Stimulated activated CD4-positive, alpha-beta T cell treated with anti-CD3 and anti-CD28 coated beads, TNF-alpha, amount 100 ng/mL, for 4 hours (primary cell): ENCODE data around the gene SRSF7.
A peak's percentile ranks its signal among the peaks of the same experiment; 100 is the strongest.
"Not testable (repeated sequence)": the region's sequence is repeated elsewhere in the genome, so short reads cannot be mapped to it uniquely, and the experiment has no call there.

Experiments
- DNase-seq, 3 experiments: peaks; one replicate each; pipeline ENCODE4 v3.0.0-alpha.2; 2020; ENCODE audit warnings: low read depth in 3 of 3

Gene SRSF7

GRCh38 chr2:38750891-38751595, at the start of gene SRSF7:
Gene SRSF7, minus strand, starts transcription at chr2:38751361. Its CDS starts 105 bp downstream, at chr2:38751256.
- peak; percentile 95 to 98 (median 97) for DNase-seq

GRCh38 chr2:38797953-38798352, 46.8 kb upstream of the SRSF7 start:
- DNase-seq = no peak

- no peak for DNase-seq
Observed at GRCh38 chr2:38797250-38797676, 46.1 kb upstream of the SRSF7 start.

- DNase-seq = not testable (repeated sequence)
Observed at GRCh38 chr2:38795016-38795415, 43.9 kb upstream of the SRSF7 start.

- DNase-seq = no peak
Observed at GRCh38 chr2:38794235-38794946, 43.2 kb upstream of the SRSF7 start.

GRCh38 chr2:38793511-38793910, 42.4 kb upstream of the SRSF7 start:
- no peak for DNase-seq

- no peak for DNase-seq
Observed at GRCh38 chr2:38792751-38793150, 41.6 kb upstream of the SRSF7 start.

- DNase-seq = not testable (repeated sequence)
Observed at GRCh38 chr2:38792321-38792720, 41.2 kb upstream of the SRSF7 start.

- no peak for DNase-seq
Observed at GRCh38 chr2:38791744-38792143, 40.6 kb upstream of the SRSF7 start.

GRCh38 chr2:38789691-38790090, 38.5 kb upstream of the SRSF7 start:
- DNase-seq = no peak

GRCh38 chr2:38788306-38788705, 37.1 kb upstream of the SRSF7 start:
- no peak for DNase-seq

GRCh38 chr2:38783586-38783985, 32.4 kb upstream of the SRSF7 start:
- no peak for DNase-seq

GRCh38 chr2:38778687-38779082, 27.5 kb upstream of the SRSF7 start:
- DNase-seq = no peak

GRCh38 chr2:38776531-38776930, 25.4 kb upstream of the SRSF7 start:
- DNase-seq = no peak

- DNase-seq = no peak
Observed at GRCh38 chr2:38775921-38776225, 24.7 kb upstream of the SRSF7 start.

- no peak for DNase-seq
Observed at GRCh38 chr2:38775097-38775920, 24.1 kb upstream of the SRSF7 start.

GRCh38 chr2:38771632-38772031, 20.5 kb upstream of the SRSF7 start:
- no peak for DNase-seq

- no peak for DNase-seq
Observed at GRCh38 chr2:38765551-38765950, 14.4 kb upstream of the SRSF7 start.

- no peak for DNase-seq
Observed at GRCh38 chr2:38765149-38765548, 14.0 kb upstream of the SRSF7 start.

- DNase-seq = no peak
Observed at GRCh38 chr2:38763728-38764127, 12.6 kb upstream of the SRSF7 start.

GRCh38 chr2:38763228-38763627, 12.1 kb upstream of the SRSF7 start:
- no peak for DNase-seq

- not testable (repeated sequence) for DNase-seq
Observed at GRCh38 chr2:38755891-38756290, 4.7 kb upstream of the SRSF7 start.

GRCh38 chr2:38754506-38754905, 3.3 kb upstream of the SRSF7 start:
- DNase-seq = no peak
